ENCODE results near the gene TCF3. TPM values are rescaled to one million over a fixed set of nuclear protein-coding genes. Genes with fewer than 3 reads are reported as not detected.

Gene TCF3
- total and polyA plus RNA-seq, 10 of the 15 experiments (the other 5 are each of a cell fraction or from before 2014, with no cell fraction given), result 6.7 to 282 (median 70.7) TPM

- no peak for TF ChIP-seq SKIL (IDR thresholded peaks at IDR 0.05; ENCODE audit: low read depth, poor library complexity, severe bottlenecking)
- no peak for TF ChIP-seq POLR2A (IDR thresholded peaks at IDR 0.05; ENCODE audit: low read depth, low read length)
- TF ChIP-seq WRNIP1 (IDR thresholded peaks at IDR 0.05; ENCODE audit: borderline replicate concordance, low read depth, low read length), result no peak
- no peak for TF ChIP-seq TCF7 (IDR thresholded peaks at IDR 0.05; ENCODE audit: borderline replicate concordance)
- no peak for TF ChIP-seq LARP7 (IDR thresholded peaks at IDR 0.05)
- no peak for TF ChIP-seq BCL11A (IDR thresholded peaks at IDR 0.05; ENCODE audit: low read depth, low read length)
Observed at GRCh38 chr19:1659084-1659427, 6.6 kb upstream of the TCF3 start (continued).

GRCh38 chr19:1658150-1659083 lies 6.0 kb upstream of the TCF3 start:
- POLR2A ChIA-PET, result no interaction called here
- intact Hi-C loops (cut with micrococcal nuclease; ENCODE audit: unreplicated experiment), result no loop called here

More at GRCh38 chr19:1658150-1659083, 6.0 kb upstream of the TCF3 start:
- Histone ChIP-seq H3K27me3 (replicated peaks in 1 of 2; ENCODE audit: control insufficient read depth in 2 of 2, insufficient read depth in 2 of 2, low read length in 1 of 2) (no peaks in the 10 kb centered on the region), H3K9ac (ENCODE audit: control insufficient read depth, insufficient read depth, low read length) (no peak overlapping the region), H3K4me3 (no peak overlapping the region), H3K27ac (ENCODE audit: control insufficient read depth, insufficient read depth) (no peak overlapping the region), H3K9me3 (replicated peaks; ENCODE audit: control insufficient read depth, insufficient read depth, low read length) (peaks cover 3% of the 10 kb centered on the region; the same call in 2 of the 3 replicates), H4K20me1 (ENCODE audit: control insufficient read depth, insufficient read depth) (no peaks in the 10 kb centered on the region), H3K36me3 (ENCODE audit: control insufficient read depth in 2 of 2, insufficient read depth in 2 of 2, low read length in 1 of 2) (no peaks in the 10 kb centered on the region), H2AFZ (ENCODE audit: control insufficient read depth, low read depth, low read length) (no peak overlapping the region), H3K4me1 (ENCODE audit: control insufficient read depth, insufficient read depth, low read length) (peaks cover 21% of the 10 kb centered on the region), H3K79me2 (ENCODE audit: control insufficient read depth, insufficient read depth, low read length) (no peaks in the 10 kb centered on the region), H3K4me2 (ENCODE audit: control insufficient read depth, insufficient read depth) (no peak overlapping the region)
- no peak for DNase-seq (ENCODE audit: low read depth, low spot score)
- TF ChIP-seq ELK1 (IDR thresholded peaks at IDR 0.05; ENCODE audit: low read depth, low read length) (no peak), PAX8 (IDR thresholded peaks at IDR 0.05) (no peak), ATF3 (IDR thresholded peaks at IDR 0.05; ENCODE audit: borderline replicate concordance, extremely low read depth, low read depth, low read length) (no peak)
- TF ChIP-seq, protein P1, sequence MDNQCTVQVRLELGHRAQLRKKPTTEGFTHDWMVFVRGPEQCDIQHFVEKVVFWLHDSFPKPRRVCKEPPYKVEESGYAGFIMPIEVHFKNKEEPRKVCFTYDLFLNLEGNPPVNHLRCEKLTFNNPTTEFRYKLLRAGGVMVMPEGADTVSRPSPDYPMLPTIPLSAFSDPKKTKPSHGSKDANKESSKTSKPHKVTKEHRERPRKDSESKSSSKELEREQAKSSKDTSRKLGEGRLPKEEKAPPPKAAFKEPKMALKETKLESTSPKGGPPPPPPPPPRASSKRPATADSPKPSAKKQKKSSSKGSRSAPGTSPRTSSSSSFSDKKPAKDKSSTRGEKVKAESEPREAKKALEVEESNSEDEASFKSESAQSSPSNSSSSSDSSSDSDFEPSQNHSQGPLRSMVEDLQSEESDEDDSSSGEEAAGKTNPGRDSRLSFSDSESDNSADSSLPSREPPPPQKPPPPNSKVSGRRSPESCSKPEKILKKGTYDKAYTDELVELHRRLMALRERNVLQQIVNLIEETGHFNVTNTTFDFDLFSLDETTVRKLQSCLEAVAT (IDR thresholded peaks at IDR 0.05), result no peak
- 70% methylated on average over 28 of the region's 33 CpGs for WGBS (ENCODE audit: insufficient coverage, insufficient replicate concordance, low lambda C conversion rate, missing lambda C conversion rate)
- in situ Hi-C loops (cut with MboI), result no loop called here
- FAIRE-seq, result no peak
- ATAC-seq, result no peak
- RAD21 ChIA-PET (ENCODE audit: unreplicated experiment), result no interaction called here
- no TSS peak for BruUV-seq (replicated peaks)
- CTCF ChIA-PET, result interaction anchor here (5.3 kb wide), 1 partner anchor 13 kb away, joined by 25 read pairs; no protein-coding TSS in a partner anchor
- SMC1A ChIA-PET (ENCODE audit: uncharacterized antibody, unreplicated experiment), result interaction anchor here (1.1 kb wide), 1 partner anchor 187 kb away, joined by 3 read pairs; no protein-coding TSS in a partner anchor

All from GM12878 (cell line).